Fibroblast of lung (primary cell): ENCODE data around the gene MYOZ2. TPM values are rescaled to one million over a fixed set of nuclear protein-coding genes. Genes with fewer than 3 reads are reported as not detected.
A peak's percentile ranks its signal among the peaks of the same experiment; 100 is the strongest.

Source experiments
- DNase-seq, 2 donors: peaks; one replicate each; pipeline versions ENCODE4 v3.0.0 to v3.0.0-alpha.2; 2010; ENCODE audit warnings: low read depth in 2 of 2
- H2AFZ ChIP-seq: 2 replicates; pipeline ENCODE4 v1.5.1; 2012; ENCODE audit warnings: low read length, control low read depth, inconsistent platforms
- H3K27ac ChIP-seq: 2 replicates; pipeline ENCODE4 v1.5.1; 2011; ENCODE audit warnings: low read length, control low read depth; ENCODE audit not compliant: insufficient read depth
- H3K27me3 ChIP-seq: 2 replicates; pipeline ENCODE4 v1.5.1; 2011; ENCODE audit warnings: mild to moderate bottlenecking, low read length; ENCODE audit not compliant: control insufficient read depth, insufficient read depth
- H3K36me3 ChIP-seq: 2 replicates; pipeline ENCODE4 v1.5.1; 2011; ENCODE audit warnings: low read length; ENCODE audit not compliant: control insufficient read depth, insufficient read depth
- H3K4me1 ChIP-seq: 2 replicates; pipeline ENCODE4 v1.5.1; 2011; ENCODE audit warnings: low read length; ENCODE audit not compliant: control insufficient read depth, insufficient read depth; ENCODE audit errors: extremely low read depth
- H3K4me2 ChIP-seq: 2 replicates; pipeline ENCODE4 v1.5.1; 2011; ENCODE audit warnings: low read length, control low read depth; ENCODE audit not compliant: insufficient read depth; ENCODE audit errors: extremely low read depth
- H3K4me3 ChIP-seq, 4 experiments: fragments of 200-600 bp in 1 of 4; sonication (generic) in 1 of 4; replicated peaks in 1 of 4; 2 replicates each; pipeline ENCODE4 v1.5.1; 2011 to 2016; ENCODE audit warnings: low read length in 4 of 4, low read depth in 3 of 4, mild to moderate bottlenecking in 3 of 4, control low read depth in 2 of 4, inconsistent platforms in 1 of 4, mixed read lengths in 1 of 4; ENCODE audit not compliant: insufficient read depth in 1 of 4; ENCODE audit errors: control extremely low read depth in 1 of 4
- H3K79me2 ChIP-seq: 2 replicates; pipeline ENCODE4 v1.5.1; 2012; ENCODE audit warnings: mild to moderate bottlenecking, low read length, inconsistent platforms; ENCODE audit not compliant: control insufficient read depth, insufficient read depth
- H3K9ac ChIP-seq: 2 replicates; pipeline ENCODE4 v1.5.1; 2011; ENCODE audit warnings: mild to moderate bottlenecking, low read length, control low read depth; ENCODE audit not compliant: insufficient read depth
- H3K9me3 ChIP-seq: 2 replicates; pipeline ENCODE4 v1.5.1; 2012; ENCODE audit warnings: low read depth, low read length; ENCODE audit not compliant: control insufficient read depth, insufficient read depth
- H4K20me1 ChIP-seq: 2 replicates; pipeline ENCODE4 v1.5.1; 2011; ENCODE audit warnings: low read length; ENCODE audit not compliant: control insufficient read depth, insufficient read depth; ENCODE audit errors: extremely low read depth
- EZH2 ChIP-seq: IDR thresholded peaks from 2 replicates; pipeline ENCODE4 v1.5.1; 2012; ENCODE audit warnings: low read length, control low read depth, mild to moderate bottlenecking; ENCODE audit errors: missing control alignments
- polyA plus RNA-seq, 2 donors: library from polyadenylated mRNA; depleted of rRNA in 1 of 2; stranded (reverse) in 1 of 2; unstranded in 1 of 2; fragments of >200 nt; gene quantifications; 2 replicates each; pipeline ENCODE4 v1.2.1, GENCODE V29; 2011 to 2012; ENCODE audit warnings: missing spikeins in 1 of 2
- total RNA-seq: library from RNA; depleted of rRNA; stranded (reverse); fragments of >200 nt; gene quantifications from 2 replicates; pipeline ENCODE4 v1.2.1, GENCODE V29; 2014
- TF ChIP-seq, protein P1 (sequence below), 2 donors: IDR thresholded peaks in 1 of 2; conservative IDR thresholded peaks in 1 of 2; 1 replicate in 1 of 2; 2 replicates in 1 of 2; pipeline ENCODE4 v1.5.1; 2011 to 2012; ENCODE audit warnings: low read length in 2 of 2, control low read depth in 1 of 2, inconsistent platforms in 1 of 2, low read depth in 1 of 2, mild to moderate bottlenecking in 1 of 2

Gene MYOZ2
- total and polyA plus RNA-seq, 2 donors (not counting 1 experiment from before 2014, with no cell fraction given): 0.17 to 0.59 TPM

DNA sequence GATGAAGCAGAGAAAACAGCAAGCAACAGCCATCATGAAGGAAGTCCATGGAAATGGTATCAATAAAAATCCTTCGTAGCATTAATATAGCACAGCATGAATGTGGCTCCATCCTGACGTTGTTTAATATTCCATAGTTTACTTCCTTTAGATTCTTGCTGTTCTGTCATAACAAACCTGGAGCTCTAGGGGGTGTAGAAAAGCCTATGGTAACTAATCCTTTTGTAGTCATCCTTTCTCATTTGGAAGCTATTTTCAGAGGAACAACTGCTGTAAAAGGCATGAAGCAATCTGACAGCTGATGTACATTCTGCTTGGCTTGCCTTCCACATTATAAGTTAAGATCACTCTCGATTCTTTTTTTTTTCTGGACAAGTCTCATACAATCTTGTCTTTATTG, 914 bp downstream of the MYOZ2 start:
- H3K4me1 ChIP-seq: peaks cover 5% of the 10 kb centered on the region
- no peaks in the 10 kb centered on the region for H3K79me2 ChIP-seq
- H3K27ac ChIP-seq: no peak overlapping the region
- no peaks in the 10 kb centered on the region for H3K9me3 ChIP-seq
- TF ChIP-seq, protein P1, sequence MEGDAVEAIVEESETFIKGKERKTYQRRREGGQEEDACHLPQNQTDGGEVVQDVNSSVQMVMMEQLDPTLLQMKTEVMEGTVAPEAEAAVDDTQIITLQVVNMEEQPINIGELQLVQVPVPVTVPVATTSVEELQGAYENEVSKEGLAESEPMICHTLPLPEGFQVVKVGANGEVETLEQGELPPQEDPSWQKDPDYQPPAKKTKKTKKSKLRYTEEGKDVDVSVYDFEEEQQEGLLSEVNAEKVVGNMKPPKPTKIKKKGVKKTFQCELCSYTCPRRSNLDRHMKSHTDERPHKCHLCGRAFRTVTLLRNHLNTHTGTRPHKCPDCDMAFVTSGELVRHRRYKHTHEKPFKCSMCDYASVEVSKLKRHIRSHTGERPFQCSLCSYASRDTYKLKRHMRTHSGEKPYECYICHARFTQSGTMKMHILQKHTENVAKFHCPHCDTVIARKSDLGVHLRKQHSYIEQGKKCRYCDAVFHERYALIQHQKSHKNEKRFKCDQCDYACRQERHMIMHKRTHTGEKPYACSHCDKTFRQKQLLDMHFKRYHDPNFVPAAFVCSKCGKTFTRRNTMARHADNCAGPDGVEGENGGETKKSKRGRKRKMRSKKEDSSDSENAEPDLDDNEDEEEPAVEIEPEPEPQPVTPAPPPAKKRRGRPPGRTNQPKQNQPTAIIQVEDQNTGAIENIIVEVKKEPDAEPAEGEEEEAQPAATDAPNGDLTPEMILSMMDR (conservative IDR thresholded peaks at IDR 0.05 in 1 of 2, IDR thresholded peaks at IDR 0.05 in 1 of 2; ENCODE audit: low read depth in 1 of 2, low read length in 2 of 2): peak in 1 of 2 donors; percentile 9
- TF ChIP-seq EZH2: no peak
- DNase-seq: peak in 1 of 2 donors; percentile 36
- H3K4me3 ChIP-seq: no peak overlapping the region
- no peak overlapping the region for H3K9ac ChIP-seq
- H4K20me1 ChIP-seq: no peaks in the 10 kb centered on the region
- no peaks in the 10 kb centered on the region for H3K36me3 ChIP-seq
- H2AFZ ChIP-seq: no peak overlapping the region
- no peaks in the 10 kb centered on the region for H3K27me3 ChIP-seq
- no peak overlapping the region for H3K4me2 ChIP-seq

DNA sequence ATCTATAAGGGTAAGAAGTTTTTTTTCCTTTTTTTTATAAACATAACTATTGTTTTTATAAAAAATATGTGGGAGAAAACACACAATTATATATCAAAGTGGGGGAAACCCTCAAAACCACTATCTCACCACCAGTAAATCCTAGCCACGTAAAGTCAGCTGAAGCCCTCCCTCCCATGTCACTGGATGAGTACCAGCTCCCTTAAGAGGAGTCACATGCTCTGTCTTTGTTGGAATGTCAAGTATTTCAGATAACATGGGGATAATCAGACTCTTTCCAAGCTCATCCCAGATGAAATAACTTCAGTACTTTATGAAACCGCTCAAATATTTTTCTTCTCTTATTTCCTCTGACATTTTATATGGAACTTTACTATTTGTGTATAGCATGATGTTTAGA, 2.4 kb downstream of the MYOZ2 start:
- H3K9me3 ChIP-seq: no peaks in the 10 kb centered on the region
- H3K27me3 ChIP-seq: no peaks in the 10 kb centered on the region
- no peak overlapping the region for H3K9ac ChIP-seq
- H4K20me1 ChIP-seq: no peaks in the 10 kb centered on the region
- peaks cover 5% of the 10 kb centered on the region for H3K4me1 ChIP-seq
- H2AFZ ChIP-seq: no peak overlapping the region
- H3K36me3 ChIP-seq: no peaks in the 10 kb centered on the region
- no peak overlapping the region for H3K4me2 ChIP-seq
- no peak overlapping the region for H3K4me3 ChIP-seq
- TF ChIP-seq, protein P1 (conservative IDR thresholded peaks at IDR 0.05 in 1 of 2, IDR thresholded peaks at IDR 0.05 in 1 of 2; ENCODE audit: low read depth in 1 of 2, low read length in 2 of 2): no peak
- TF ChIP-seq EZH2: no peak
- H3K27ac ChIP-seq: no peak overlapping the region
- no peaks in the 10 kb centered on the region for H3K79me2 ChIP-seq
- DNase-seq: peak in 1 of 2 donors; percentile 55

DNA sequence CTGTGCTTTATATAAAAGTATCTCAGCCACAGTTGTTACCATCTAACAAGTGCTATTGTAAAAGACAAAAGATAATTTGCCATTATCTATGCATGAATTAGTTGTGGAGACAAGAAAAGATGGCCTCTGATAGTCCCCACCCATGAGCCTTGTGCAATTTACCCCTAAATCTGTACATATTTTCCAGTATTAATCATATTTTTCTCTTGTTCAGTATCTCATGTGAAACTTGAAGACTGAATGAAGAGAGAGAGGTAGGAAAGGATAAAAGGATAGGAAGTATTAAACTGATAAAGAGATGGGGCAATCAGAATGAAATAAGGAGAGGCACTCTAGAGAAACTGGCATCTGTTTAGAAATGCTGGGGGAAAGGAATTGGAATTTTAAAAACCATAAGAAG, 3.7 kb downstream of the MYOZ2 start:
- H3K4me2 ChIP-seq: no peak overlapping the region
- H2AFZ ChIP-seq: peak overlapping the region; percentile 61
- H3K9me3 ChIP-seq: no peaks in the 10 kb centered on the region
- TF ChIP-seq EZH2: no peak
- no peak overlapping the region for H3K9ac ChIP-seq
- no peak overlapping the region for H3K4me3 ChIP-seq
- H4K20me1 ChIP-seq: no peaks in the 10 kb centered on the region
- peak; percentile 18 to 23 for DNase-seq
- H3K27ac ChIP-seq: no peak overlapping the region
- no peaks in the 10 kb centered on the region for H3K79me2 ChIP-seq
- no peaks in the 10 kb centered on the region for H3K36me3 ChIP-seq
- peaks cover 5% of the 10 kb centered on the region for H3K4me1 ChIP-seq
- H3K27me3 ChIP-seq: no peaks in the 10 kb centered on the region
